GM19372 (cell line): ENCODE data around the gene APOOL.
A peak's percentile ranks its signal among the peaks of the same experiment; 100 is the strongest.
"Not testable (repeated sequence)": the region's sequence is repeated elsewhere in the genome, so short reads cannot be mapped to it uniquely, and the experiment has no call there.

Experiments used
- ATAC-seq: cut with Tn5 transposase; IDR thresholded peaks from one replicate; pipeline ENCODE4 v1.9.1; 2021; ENCODE audit warnings: mild to moderate bottlenecking, low read depth, moderate library complexity; ENCODE audit not compliant: unreplicated experiment

APOOL gene

GRCh38 chrX:85077247-85077646 lies 73.6 kb downstream of the APOOL start:
- ATAC-seq: not testable (repeated sequence)

DNA sequence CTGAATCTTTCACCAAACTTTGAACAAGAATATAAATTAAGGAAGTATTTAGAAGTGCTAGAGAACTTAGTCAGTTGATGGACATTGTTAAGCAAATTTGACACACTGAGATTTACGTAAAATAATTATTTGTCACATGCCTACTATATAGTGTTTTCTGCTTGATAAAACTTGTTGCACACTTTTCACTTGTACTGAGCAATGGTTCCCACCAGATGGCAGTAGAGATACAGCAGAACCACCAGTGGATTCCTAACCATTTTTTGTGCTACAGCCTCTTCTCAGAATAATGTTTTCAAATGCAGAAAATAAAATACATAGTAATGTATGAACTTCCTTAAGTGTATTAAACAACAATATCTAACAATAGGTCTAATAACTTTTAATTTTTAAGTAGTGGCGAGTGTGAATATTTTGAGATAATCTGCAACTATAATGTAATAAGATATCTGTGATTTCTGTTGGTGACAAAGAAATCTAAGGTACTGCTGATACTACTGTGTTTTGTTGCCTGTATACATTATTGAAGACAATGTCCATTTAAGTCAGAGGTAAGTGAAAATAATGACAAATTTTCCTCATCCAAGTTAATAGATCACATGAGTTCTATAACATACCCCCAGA lies 81.2 kb downstream of the APOOL start:
- peak; percentile 72 for ATAC-seq

- ATAC-seq: no peak
Measured at GRCh38 chrX:85089321-85089840, 85.7 kb downstream of the APOOL start.

DNA sequence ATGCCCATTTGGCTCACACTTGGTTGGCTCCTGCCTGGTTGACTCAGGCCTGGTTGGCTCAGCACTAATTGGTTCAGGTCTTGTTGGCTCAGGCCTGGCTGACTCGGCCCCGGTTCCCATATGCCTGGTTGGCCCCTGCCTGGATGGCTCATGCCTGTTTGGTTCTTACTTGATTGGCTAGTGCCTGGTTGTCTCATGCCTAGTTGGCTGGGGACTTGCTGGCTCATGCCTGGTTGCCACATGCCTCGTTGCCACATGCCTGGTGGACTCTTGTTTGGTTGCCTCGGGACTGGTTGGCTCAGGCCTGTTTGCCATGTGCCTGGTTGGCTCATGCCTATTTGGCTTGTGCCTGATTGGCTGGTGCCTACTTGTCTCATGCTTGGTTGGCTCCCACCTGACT lies 103.7 kb downstream of the APOOL start:
- no peak for ATAC-seq

- ATAC-seq: no peak
Measured at GRCh38 chrX:85108165-85108564, 104.5 kb downstream of the APOOL start.

DNA sequence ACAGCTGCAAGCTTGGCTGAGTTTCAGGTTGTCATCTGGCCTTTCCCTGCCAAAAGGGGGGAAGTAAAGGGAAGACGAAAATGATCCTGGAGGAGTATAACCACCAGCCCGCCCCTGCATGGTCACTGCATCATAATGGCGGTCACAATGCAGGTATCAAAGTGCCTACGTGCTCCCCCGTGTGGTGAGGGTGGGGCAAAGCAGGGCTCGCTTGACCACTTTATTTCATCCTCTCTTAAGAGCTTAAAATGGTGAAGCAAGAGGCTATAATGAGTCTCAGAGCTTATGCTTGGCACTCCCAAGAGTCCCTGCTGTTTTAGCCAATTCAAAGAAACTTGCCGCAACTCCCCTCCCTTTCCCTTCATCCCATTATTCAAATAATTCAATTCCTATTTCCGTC lies 105.6 kb downstream of the APOOL start:
- no peak for ATAC-seq

DNA sequence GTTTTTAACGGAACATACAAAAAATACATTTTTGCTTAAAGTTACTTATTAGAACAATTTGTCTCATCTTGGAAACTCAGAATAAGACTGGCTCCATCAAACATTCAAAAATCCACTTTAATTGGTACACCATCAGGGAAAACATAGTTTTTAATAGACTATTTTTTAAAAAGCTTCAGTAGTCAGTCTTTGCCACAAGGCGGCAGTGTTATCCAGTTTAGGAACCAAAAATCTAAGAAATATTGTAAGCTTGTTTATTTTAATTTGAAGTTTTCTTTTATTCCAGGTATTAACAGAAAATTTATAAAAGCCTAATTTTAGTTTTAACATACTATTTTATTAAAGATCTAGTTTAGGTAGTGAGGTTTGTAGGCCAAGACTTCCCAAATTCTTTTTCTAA lies 107.7 kb downstream of the APOOL start:
- ATAC-seq: no peak

DNA sequence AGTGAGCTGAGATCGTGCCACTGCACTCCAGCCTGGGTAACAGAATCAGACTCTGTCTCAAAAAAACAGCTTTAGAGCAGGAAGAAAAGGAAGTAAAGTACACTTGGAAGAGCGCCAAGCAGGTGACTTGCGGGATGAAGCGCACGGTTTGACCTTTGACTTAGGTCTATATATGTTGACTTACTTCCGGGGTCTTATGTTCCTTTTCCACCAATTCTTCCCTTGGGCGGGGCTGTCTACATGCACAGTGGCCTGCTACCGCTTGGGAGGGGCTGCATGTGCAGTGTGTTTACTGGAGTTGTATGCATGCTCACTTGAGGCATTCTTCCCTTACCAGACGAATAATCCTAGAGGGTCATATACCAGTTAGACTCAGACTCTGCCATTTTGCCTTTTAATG lies 108.6 kb downstream of the APOOL start:
- ATAC-seq: no peak

DNA sequence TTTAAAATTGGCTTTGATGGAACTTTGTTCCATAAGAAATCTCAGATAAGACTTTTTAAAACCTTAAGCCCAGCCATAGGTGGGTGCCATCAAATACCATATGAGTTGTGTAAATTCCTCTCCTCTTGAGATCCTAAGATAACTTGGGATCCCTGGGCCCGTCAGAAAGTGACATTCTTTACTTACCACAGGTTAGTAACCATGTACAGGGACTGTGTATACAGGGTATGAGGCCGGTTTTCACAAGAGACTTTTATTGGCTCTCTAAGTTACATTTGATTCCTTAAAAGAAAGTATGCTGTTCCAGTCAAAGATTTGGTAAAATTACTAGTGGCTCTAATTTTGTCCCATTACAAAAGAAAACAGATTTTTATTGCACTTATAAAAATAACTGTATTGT lies 110.1 kb downstream of the APOOL start:
- ATAC-seq: no peak

- ATAC-seq: no peak
Measured at GRCh38 chrX:85114171-85114570, 110.5 kb downstream of the APOOL start.

DNA sequence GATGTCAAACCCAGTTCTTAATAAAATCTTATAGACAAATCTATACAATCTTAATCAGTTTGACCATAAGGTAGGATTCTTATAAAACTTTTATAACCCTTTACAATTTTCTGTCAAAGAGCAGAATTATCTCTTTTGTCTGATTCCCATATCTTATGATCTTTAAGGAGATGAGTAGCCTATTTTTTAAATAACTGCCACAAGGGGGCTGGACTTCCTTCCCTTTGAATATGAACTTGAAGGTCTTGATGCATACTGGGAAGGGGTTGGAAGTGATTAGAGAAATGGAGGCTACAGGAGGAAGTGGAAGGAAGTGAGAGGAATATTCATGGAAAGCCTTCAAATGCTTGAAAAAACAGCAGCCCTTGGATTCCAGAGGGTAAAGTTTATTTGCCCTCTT lies 111.1 kb downstream of the APOOL start:
- no peak for ATAC-seq

DNA sequence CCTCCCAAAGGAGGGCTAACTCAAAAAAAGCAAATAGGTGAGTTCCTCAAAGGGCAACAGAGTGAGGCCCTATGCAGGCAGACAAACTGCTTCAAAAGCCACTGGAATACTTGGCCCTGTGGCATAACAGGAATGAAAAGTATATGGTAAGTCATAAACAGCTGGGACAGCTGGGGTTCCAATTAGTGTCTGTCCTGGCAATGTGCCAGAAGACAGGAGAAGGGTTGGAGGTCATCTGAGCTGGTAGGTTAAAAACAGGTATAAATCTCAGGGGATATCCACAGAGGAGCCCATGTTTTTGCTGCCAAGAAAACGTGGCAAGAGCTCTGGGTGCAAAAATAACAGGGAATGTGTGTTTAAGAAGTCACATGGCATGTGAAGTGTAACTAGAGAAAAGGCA lies 111.6 kb downstream of the APOOL start:
- no peak for ATAC-seq

DNA sequence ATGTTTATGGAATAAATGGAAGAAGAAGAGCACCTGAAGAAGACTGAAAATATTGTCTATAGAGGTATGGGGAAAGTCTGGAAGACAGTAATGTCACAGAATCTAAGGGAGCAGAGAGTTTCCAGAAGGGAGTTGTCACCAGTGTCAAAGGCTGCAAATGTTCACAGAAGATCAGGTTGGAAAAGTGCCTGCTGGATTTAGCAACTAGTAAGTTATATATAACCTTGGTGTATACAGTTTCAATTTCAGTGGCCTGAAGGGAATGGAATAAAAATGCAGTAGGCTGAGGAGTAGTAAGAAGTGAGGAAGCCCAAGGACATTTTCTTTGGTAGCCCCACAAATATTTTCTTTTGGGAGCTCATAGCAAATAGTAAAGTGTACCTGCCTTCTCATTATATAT lies 132.7 kb downstream of the APOOL start:
- ATAC-seq: no peak

GRCh38 chrX:85139422-85139821 lies 135.7 kb downstream of the APOOL start:
- no peak for ATAC-seq

DNA sequence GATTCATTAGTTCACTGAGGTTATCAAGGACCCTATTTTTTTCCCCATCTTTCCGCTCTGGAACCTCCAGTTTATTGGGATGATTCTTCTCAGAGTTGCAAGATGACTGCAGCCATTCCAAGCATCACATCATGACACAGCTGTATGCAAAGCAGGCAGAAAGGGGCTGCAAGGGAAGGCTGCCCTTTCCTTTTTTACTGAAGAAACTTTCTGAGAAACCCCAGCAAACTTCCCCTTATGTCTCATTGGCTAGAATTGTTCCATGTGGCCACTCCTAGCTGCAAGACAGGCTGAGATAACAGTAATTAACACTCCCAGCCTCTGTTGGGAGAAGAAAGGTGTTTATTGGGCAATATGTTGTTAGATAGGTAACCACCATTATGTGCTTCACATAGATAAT lies 137.3 kb downstream of the APOOL start:
- ATAC-seq: no peak
